GM12878 (cell line): ENCODE measurements around the gene PDGFD. TPM values are rescaled to one million over a fixed set of nuclear protein-coding genes. Genes with fewer than 3 reads are reported as not detected.

Experiments used
- ATAC-seq: fragments of 200-7000 bp; cut with Tn5 transposase; 3 replicates; pipeline ENCODE4 v1.9.1; 2020; ENCODE audit warnings: mild to moderate bottlenecking, moderate library complexity
- BruUV-seq: library from RNA; stranded (reverse); fragments of 400-500 nt; replicated peaks from 2 replicates; lab custom pipeline; 2021; lab: Mats Ljungman, UMichigan
- CTCF ChIA-PET: fragments of 300-600 bp; sonication (Branson Sonifier 250); formaldehyde crosslinking; extraction: SDS; loops from one replicate; lab custom pipeline; 2021; ENCODE audit warnings: inconsistent platforms; lab: Yijun Ruan, JAX
- POLR2A ChIA-PET: fragments of 350-600 bp; formaldehyde crosslinking; extraction: SDS; loops from one replicate; lab custom pipeline; 2021; ENCODE audit warnings: inconsistent platforms; lab: Charles Lee
- RAD21 ChIA-PET: fragments of 300-600 bp; sonication (Branson Sonifier 250); formaldehyde crosslinking; loops from one replicate; lab custom pipeline; 2023; ENCODE audit warnings: antibody characterized with exemption; ENCODE audit not compliant: unreplicated experiment; lab: Charles Lee
- SMC1A ChIA-PET: fragments of 300-600 bp; sonication (Branson Sonifier 250); formaldehyde crosslinking; loops from one replicate; lab custom pipeline; 2023; ENCODE audit not compliant: unreplicated experiment, uncharacterized antibody; lab: Charles Lee
- DNase-seq: peaks from one replicate; pipeline ENCODE4 v3.0.0-alpha.2; 2011; ENCODE audit warnings: low read depth, low spot score
- FAIRE-seq: peaks from 3 replicates; lab custom pipeline; 2011; peaks lifted over from hg19 to GRCh38; lab: Jason Lieb, UNC
- H2AFZ ChIP-seq: 2 replicates; pipeline ENCODE4 v1.6.0; 2011; ENCODE audit warnings: low read depth, low read length, control low read depth; ENCODE audit not compliant: control insufficient read depth
- H3K27ac ChIP-seq: 2 replicates; pipeline ENCODE4 v1.5.1; 2011; ENCODE audit warnings: control low read depth; ENCODE audit not compliant: control insufficient read depth, insufficient read depth
- H3K27me3 ChIP-seq, 2 experiments: replicated peaks in 1 of 2; 2 replicates each; pipeline versions ENCODE4 v1.6.0 to v1.6.1; 2011; ENCODE audit warnings: low read length in 1 of 2; ENCODE audit not compliant: control insufficient read depth in 2 of 2, insufficient read depth in 2 of 2
- H3K36me3 ChIP-seq, 2 experiments: 2 replicates each; pipeline ENCODE4 v1.5.1; 2011; ENCODE audit warnings: low read length in 1 of 2; ENCODE audit not compliant: control insufficient read depth in 2 of 2, insufficient read depth in 2 of 2
- H3K4me1 ChIP-seq: 2 replicates; pipeline ENCODE4 v1.6.1; 2011; ENCODE audit warnings: mild to moderate bottlenecking, low read length, moderate library complexity, mixed read lengths; ENCODE audit not compliant: control insufficient read depth, insufficient read depth
- H3K4me2 ChIP-seq: 2 replicates; pipeline ENCODE4 v1.6.0; 2011; ENCODE audit warnings: control low read depth; ENCODE audit not compliant: control insufficient read depth, insufficient read depth
- H3K4me3 ChIP-seq: fragments of 200-600 bp; sonication (generic); 2 replicates; pipeline ENCODE4 v1.5.1; 2016
- H3K79me2 ChIP-seq: 2 replicates; pipeline ENCODE4 v1.6.0; 2011; ENCODE audit warnings: low read length; ENCODE audit not compliant: control insufficient read depth, insufficient read depth
- H3K9ac ChIP-seq: 2 replicates; pipeline ENCODE4 v1.8.0; 2011; ENCODE audit warnings: low read length, control low read depth, mixed read lengths; ENCODE audit not compliant: control insufficient read depth, insufficient read depth
- H3K9me3 ChIP-seq: replicated peaks from 3 replicates; pipeline ENCODE4 v1.5.1; 2011; ENCODE audit warnings: mild to moderate bottlenecking, low read length; ENCODE audit not compliant: control insufficient read depth, insufficient read depth
- H4K20me1 ChIP-seq: 2 replicates; pipeline ENCODE4 v1.6.0; 2011; ENCODE audit not compliant: control insufficient read depth, insufficient read depth
- CBFB ChIP-seq: IDR thresholded peaks from 2 replicates; pipeline ENCODE4 v1.6.1; 2016; ENCODE audit warnings: antibody characterized with exemption, low read depth
- FOS ChIP-seq: IDR thresholded peaks from 3 replicates; pipeline ENCODE4 v1.6.1; 2011; ENCODE audit warnings: borderline replicate concordance; ENCODE audit not compliant: insufficient read length; ENCODE audit errors: extremely low read depth
- GABPA ChIP-seq: IDR thresholded peaks from 2 replicates; pipeline ENCODE4 v1.6.1; 2014; ENCODE audit warnings: antibody characterized with exemption, low read depth, mild to moderate bottlenecking, inconsistent platforms
- HCFC1 ChIP-seq: fragments of 150-350 bp; IDR thresholded peaks from 2 replicates; pipeline ENCODE4 v1.6.1; 2014; ENCODE audit warnings: low read length
- JUND ChIP-seq: IDR thresholded peaks from 2 replicates; pipeline ENCODE4 v1.6.1; 2012; ENCODE audit warnings: low read depth, mild to moderate bottlenecking, low read length, improper control_type of control experiment, moderate library complexity
- NBN ChIP-seq: fragments of 450-650 bp; IDR thresholded peaks from 2 replicates; pipeline ENCODE4 v1.6.1; 2016
- NFYB ChIP-seq: IDR thresholded peaks from 2 replicates; pipeline ENCODE4 v1.6.1; 2011; ENCODE audit warnings: low read depth, mild to moderate bottlenecking, low read length, improper control_type of control experiment, moderate library complexity; ENCODE audit not compliant: insufficient read depth
- SUZ12 ChIP-seq: fragments of 200-600 bp; sonication (generic); IDR thresholded peaks from one replicate; pipeline ENCODE4 v1.6.1; 2018; ENCODE audit warnings: antibody characterized with exemption, mild to moderate bottlenecking; ENCODE audit not compliant: unreplicated experiment
- ZZZ3 ChIP-seq: IDR thresholded peaks from 2 replicates; pipeline ENCODE4 v1.6.1; 2011; ENCODE audit warnings: low read depth; ENCODE audit not compliant: control insufficient read depth, insufficient read length
- WGBS: methylation state at CpG from one replicate; pipeline ENCODE4 v1.1.6; 2016; ENCODE audit warnings: low lambda C conversion rate; ENCODE audit not compliant: insufficient replicate concordance, insufficient coverage; ENCODE audit errors: missing lambda C conversion rate; 5-methylcytosine and 5-hydroxymethylcytosine counted together
- in situ Hi-C: fragments of 300-500 bp; cut with MboI; formaldehyde crosslinking; loops from 9 replicates; pipeline ENCODE4 v1.14.3; 2018; ENCODE audit warnings: mixed read lengths
- intact Hi-C: fragments of 100-400 bp; cut with micrococcal nuclease; formaldehyde crosslinking; loops from one replicate; pipeline ENCODE4 v1.14.2; 2022; ENCODE audit not compliant: unreplicated experiment
- polyA plus RNA-seq, 11 experiments: library from polyadenylated mRNA; depleted of rRNA in 4 of 11; unstranded in 6 of 11; stranded (reverse) in 5 of 11; fragments of >200 nt; fragmentation: Nextera tagmentation in 4 of 11; fragmentation: Illumina TruSeq in 1 of 11; extraction: Ambion mirVana in 4 of 11; extraction: Trizol in 1 of 11; gene quantifications; 1 replicate in 1 of 11; 2 replicates in 10 of 11; pipeline versions ENCODE4 v1.2.1 to v1.2.3, GENCODE V29; 2011 to 2016; ENCODE audit warnings: inconsistent platforms in 2 of 11, missing spikeins in 2 of 11, low read depth in 1 of 11
- total RNA-seq, 4 experiments: library from RNA; depleted of rRNA in 3 of 4; stranded (reverse); fragments of >200 nt in 3 of 4; fragmentation: Illumina TruSeq in 1 of 4; extraction: Trizol in 1 of 4; gene quantifications; 2 replicates each; pipeline versions ENCODE4 v1.2.1 to v1.2.3, GENCODE V29; 2013 to 2021
- TF ChIP-seq, protein P1 (sequence below): fragments of 450-650 bp; IDR thresholded peaks from 2 replicates; pipeline ENCODE4 v1.6.1; 2016; ENCODE audit warnings: mild to moderate bottlenecking
- TF ChIP-seq, protein P2 (sequence below): fragments of 450-650 bp; formaldehyde crosslinking; IDR thresholded peaks from 2 replicates; pipeline ENCODE4 v1.4.0; 2022; ENCODE audit warnings: mild to moderate bottlenecking, moderate library complexity
- TF ChIP-seq, protein P3 (sequence below): IDR thresholded peaks from 2 replicates; pipeline ENCODE4 v1.6.1; 2011; ENCODE audit warnings: mild to moderate bottlenecking, low read depth, low read length, moderate library complexity; ENCODE audit not compliant: insufficient replicate concordance
- TF ChIP-seq, protein P4 (sequence below): fragments of 450-650 bp; IDR thresholded peaks from 2 replicates; pipeline ENCODE4 v1.6.1; 2017; ENCODE audit warnings: mild to moderate bottlenecking, moderate library complexity

The PDGFD gene
- total and polyA plus RNA-seq, 10 of the 15 experiments (the other 5 are each of a cell fraction or from before 2014, with no cell fraction given): 0.05 to 0.13 TPM; not detected in 8

- no peak for ATAC-seq
- H3K4me3 ChIP-seq: no peak overlapping the region
- no peak for TF ChIP-seq GABPA
- TF ChIP-seq SUZ12: no peak
- TF ChIP-seq, protein P1, sequence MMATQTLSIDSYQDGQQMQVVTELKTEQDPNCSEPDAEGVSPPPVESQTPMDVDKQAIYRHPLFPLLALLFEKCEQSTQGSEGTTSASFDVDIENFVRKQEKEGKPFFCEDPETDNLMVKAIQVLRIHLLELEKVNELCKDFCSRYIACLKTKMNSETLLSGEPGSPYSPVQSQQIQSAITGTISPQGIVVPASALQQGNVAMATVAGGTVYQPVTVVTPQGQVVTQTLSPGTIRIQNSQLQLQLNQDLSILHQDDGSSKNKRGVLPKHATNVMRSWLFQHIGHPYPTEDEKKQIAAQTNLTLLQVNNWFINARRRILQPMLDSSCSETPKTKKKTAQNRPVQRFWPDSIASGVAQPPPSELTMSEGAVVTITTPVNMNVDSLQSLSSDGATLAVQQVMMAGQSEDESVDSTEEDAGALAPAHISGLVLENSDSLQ: no peak
- TF ChIP-seq, protein P2, sequence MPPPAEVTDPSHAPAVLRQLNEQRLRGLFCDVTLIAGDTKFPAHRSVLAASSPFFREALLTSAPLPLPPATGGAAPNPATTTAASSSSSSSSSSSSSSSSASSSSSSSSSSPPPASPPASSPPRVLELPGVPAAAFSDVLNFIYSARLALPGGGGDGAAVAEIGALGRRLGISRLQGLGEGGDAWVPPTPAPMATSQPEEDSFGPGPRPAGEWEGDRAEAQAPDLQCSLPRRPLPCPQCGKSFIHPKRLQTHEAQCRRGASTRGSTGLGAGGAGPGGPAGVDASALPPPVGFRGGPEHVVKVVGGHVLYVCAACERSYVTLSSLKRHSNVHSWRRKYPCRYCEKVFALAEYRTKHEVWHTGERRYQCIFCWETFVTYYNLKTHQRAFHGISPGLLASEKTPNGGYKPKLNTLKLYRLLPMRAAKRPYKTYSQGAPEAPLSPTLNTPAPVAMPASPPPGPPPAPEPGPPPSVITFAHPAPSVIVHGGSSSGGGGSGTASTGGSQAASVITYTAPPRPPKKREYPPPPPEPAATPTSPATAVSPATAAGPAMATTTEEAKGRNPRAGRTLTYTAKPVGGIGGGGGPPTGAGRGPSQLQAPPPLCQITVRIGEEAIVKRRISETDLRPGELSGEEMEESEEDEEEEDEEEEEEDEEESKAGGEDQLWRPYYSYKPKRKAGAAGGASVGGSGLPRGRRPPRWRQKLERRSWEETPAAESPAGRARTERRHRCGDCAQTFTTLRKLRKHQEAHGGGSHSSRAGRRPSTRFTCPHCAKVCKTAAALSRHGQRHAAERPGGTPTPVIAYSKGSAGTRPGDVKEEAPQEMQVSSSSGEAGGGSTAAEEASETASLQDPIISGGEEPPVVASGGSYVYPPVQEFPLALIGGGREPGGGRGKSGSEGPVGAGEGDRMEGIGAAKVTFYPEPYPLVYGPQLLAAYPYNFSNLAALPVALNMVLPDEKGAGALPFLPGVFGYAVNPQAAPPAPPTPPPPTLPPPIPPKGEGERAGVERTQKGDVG (CRISPR knock-in tag): no peak
- TF ChIP-seq, protein P3, sequence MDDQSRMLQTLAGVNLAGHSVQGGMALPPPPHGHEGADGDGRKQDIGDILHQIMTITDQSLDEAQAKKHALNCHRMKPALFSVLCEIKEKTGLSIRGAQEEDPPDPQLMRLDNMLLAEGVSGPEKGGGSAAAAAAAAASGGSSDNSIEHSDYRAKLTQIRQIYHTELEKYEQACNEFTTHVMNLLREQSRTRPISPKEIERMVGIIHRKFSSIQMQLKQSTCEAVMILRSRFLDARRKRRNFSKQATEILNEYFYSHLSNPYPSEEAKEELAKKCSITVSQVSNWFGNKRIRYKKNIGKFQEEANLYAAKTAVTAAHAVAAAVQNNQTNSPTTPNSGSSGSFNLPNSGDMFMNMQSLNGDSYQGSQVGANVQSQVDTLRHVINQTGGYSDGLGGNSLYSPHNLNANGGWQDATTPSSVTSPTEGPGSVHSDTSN: no peak
- TF ChIP-seq FOS: no peak
- TF ChIP-seq ZZZ3: no peak
- TF ChIP-seq, protein P4, sequence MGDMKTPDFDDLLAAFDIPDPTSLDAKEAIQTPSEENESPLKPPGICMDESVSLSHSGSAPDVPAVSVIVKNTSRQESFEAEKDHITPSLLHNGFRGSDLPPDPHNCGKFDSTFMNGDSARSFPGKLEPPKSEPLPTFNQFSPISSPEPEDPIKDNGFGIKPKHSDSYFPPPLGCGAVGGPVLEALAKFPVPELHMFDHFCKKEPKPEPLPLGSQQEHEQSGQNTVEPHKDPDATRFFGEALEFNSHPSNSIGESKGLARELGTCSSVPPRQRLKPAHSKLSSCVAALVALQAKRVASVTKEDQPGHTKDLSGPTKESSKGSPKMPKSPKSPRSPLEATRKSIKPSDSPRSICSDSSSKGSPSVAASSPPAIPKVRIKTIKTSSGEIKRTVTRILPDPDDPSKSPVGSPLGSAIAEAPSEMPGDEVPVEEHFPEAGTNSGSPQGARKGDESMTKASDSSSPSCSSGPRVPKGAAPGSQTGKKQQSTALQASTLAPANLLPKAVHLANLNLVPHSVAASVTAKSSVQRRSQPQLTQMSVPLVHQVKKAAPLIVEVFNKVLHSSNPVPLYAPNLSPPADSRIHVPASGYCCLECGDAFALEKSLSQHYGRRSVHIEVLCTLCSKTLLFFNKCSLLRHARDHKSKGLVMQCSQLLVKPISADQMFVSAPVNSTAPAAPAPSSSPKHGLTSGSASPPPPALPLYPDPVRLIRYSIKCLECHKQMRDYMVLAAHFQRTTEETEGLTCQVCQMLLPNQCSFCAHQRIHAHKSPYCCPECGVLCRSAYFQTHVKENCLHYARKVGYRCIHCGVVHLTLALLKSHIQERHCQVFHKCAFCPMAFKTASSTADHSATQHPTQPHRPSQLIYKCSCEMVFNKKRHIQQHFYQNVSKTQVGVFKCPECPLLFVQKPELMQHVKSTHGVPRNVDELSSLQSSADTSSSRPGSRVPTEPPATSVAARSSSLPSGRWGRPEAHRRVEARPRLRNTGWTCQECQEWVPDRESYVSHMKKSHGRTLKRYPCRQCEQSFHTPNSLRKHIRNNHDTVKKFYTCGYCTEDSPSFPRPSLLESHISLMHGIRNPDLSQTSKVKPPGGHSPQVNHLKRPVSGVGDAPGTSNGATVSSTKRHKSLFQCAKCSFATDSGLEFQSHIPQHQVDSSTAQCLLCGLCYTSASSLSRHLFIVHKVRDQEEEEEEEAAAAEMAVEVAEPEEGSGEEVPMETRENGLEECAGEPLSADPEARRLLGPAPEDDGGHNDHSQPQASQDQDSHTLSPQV: no peak
- no peak for TF ChIP-seq NBN
- no peak for TF ChIP-seq JUND
- no peak for TF ChIP-seq NFYB
- no peak for TF ChIP-seq CBFB
- no peak for TF ChIP-seq HCFC1
These were observed 301.2 kb downstream of the PDGFD start for GRCh38 chr11:103862802-103863174.

More at GRCh38 chr11:103862802-103863174, 301.2 kb downstream of the PDGFD start:
- RAD21 ChIA-PET: interaction anchor here (1.0 to 1.1 kb wide), 2 partner anchors 63 to 96 kb away, joined by 3 to 4 read pairs; no protein-coding TSS in a partner anchor
- H3K79me2 ChIP-seq: no peaks in the 10 kb centered on the region
- H3K27me3 ChIP-seq: no peaks in the 10 kb centered on the region
- CTCF ChIA-PET: interaction anchor here (0.7 to 2.9 kb wide), 6 partner anchors 9 to 180 kb away, joined by 3 to 11 read pairs (median 4); no protein-coding TSS in a partner anchor
- no peak overlapping the region for H3K27ac ChIP-seq
- H4K20me1 ChIP-seq: no peaks in the 10 kb centered on the region
- peak overlapping the region; percentile 39; the same call in 1 of the 2 replicates for H3K4me2 ChIP-seq
- H3K9ac ChIP-seq: no peak overlapping the region
- BruUV-seq: no TSS peak
- no peak for FAIRE-seq
- no peak for DNase-seq
- H3K36me3 ChIP-seq: no peaks in the 10 kb centered on the region
- in situ Hi-C loops (no loop called here), intact Hi-C loops (loop anchor here (2.0 kb wide), 1 partner anchor 180 kb away; no protein-coding TSS in a partner anchor)
- POLR2A ChIA-PET: no interaction called here
- no peak overlapping the region for H2AFZ ChIP-seq
- SMC1A ChIA-PET: interaction anchor here (0.5 to 1.2 kb wide), 4 partner anchors 11 to 528 kb away, joined by 3 to 4 read pairs (median 3); no protein-coding TSS in a partner anchor
- 76% methylated on average over 3 of the region's 3 CpGs for WGBS
- H3K4me1 ChIP-seq: peaks cover 6% of the 10 kb centered on the region; the same call in 1 of the 2 replicates
- H3K9me3 ChIP-seq: no peaks in the 10 kb centered on the region
